NCI-H1417 (cell line): ENCODE data around the gene UBN1.

Source experiments
- DNase-seq, 3 experiments: peaks; one replicate each; lab custom pipeline; 2025; lab: John Stamatoyannopoulos, UW

The UBN1 gene

DNA sequence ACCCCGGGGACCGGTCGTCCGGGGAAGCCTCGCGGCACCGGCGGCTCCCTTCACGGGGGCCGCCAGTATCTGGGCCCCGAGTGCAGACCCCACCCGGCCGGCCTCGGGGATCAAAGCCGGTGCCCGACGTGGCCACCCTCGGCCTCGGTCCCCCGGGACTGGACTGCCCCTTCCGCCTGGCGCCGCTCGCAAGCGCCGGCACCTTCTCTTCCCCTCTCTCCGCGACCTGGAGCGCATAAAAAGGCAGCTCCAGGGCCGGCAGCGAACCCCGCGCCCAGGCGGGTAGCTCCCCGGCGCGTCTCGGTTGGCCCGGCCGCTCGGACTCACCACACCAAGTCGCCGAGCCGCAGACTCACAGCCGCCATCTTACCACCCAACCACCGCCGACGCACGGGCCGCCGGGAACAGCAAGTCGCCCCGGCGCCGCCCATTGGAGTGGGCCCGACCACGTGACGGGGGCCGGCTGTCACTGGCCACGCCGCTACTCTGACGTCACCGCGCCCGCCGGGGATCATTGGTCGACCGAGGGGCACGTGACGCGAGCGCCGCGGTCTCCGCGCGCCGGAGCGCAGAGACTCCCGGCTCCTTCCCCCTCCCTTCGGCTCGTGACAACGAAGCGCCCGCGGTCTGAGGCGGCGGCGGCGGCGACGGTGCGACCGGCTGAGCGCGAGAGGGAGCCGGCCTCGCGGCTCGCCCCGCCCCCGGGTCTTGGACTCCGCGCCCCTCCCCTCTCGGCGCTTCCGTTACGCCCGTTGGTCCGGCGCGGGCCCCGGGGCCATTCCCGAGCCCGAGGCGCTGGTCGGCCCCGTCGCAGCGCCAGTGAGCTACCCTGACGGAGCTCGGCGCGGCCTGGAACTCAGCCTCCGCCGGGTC is at the start of gene UBN1, which contains the start of gene GLYR1:
Gene UBN1 (plus strand): TSS at position 581 of the 873 bp plus-strand sequence. CDS start 5,437 bp downstream, outside the sequence.
Gene GLYR1 (minus strand): TSS at position 388 of the 873 bp plus-strand sequence. CDS start 23 bp downstream, at position 365.
- peak; percentile 94 to 97 (median 97) for DNase-seq

- no peak for DNase-seq
These were observed 49.5 kb upstream of the UBN1 start for GRCh38 chr16:4797805-4798252.

DNA sequence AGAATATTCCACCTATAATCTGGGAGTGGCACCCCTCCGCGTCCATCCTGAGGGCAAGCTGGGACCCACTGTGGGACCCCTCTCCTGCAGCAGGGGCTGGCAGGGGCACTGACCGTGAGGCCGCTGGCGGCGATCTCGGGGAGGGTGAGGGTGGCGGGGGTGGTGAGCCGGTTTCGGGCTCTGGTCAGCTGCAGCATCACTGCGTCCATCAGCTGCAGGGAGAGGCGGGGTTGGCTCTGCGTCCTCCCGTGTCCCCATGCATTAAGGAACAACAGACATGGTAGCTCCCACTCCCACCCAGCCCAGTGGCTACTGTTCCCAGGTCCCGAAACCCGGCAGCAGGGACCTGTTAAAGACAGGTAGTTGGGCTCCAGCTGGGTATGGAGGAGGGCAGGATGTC is 48.8 kb upstream of the UBN1 start:
- DNase-seq, result no peak

DNA sequence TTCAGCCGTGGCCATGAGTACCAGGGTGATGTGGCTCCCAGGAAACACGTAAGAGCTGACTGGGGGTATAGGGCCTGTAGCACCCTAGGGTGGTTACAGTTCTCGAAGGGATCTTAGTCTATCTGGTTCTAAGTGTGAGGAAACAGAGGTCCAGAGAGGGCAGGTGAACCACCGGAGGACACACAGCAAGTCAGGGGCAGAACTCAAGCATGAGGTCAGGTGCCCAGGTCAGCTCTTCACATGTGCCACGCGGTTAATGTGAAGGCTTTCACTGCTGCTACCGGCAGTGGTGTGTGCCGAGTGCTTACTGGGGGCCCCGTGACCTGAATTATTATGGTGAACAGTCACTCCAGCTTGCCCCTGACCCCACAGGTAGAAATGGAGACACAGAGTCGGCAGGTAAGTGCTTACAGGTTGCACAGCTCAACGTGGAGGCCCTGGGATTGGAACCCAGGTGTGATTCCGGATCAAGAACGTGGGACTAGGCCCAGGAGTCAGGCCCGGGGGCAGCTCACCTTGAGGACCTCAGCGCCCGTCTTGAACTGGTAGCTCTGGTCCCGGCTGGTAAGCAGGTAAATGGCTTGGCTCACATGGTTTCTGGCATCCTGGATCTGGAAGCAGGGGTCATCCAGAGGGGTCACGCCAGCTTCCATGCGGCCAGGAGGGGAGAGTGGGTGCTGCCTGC is 48.0 kb upstream of the UBN1 start:
- no peak for DNase-seq

DNA sequence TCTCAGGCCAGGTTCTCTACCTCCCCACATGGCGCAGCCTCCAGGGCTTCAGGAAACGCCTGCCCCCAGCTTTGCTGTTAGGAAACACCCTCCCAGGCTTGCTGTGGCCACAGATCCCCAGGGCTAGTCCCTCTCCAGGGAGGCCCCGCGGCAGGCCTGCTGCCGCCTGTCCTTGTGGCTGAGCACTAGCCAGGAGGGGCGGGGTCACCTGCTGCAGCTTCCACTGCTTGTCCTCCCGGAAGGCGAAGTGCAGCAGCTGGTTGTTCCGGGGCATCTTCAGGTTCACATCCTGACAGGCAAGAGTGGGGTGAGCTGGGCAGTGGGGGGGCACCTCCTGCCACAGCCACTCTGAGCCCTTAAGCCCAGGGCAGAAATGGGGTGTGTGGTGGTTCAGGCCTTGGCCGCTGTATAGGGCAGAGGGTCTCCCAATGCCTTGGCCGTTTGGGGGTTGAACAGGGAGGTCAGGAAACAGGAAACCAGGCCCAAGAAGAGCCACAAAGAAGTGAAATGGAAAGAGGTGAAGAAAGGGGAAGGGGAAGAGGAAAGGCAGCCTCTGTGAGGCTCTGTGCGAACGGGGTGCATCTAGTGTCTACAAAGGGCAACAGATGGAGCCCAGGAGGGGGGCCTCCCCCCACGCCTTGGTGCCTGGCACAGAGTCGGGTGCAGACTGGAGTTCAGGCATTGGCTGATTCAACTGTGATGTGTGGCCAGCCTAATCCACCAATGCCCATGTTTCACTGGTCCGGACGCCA is 46.8 kb upstream of the UBN1 start:
- DNase-seq, result peak in 2 of 3 experiments; percentile 9 to 16

- DNase-seq, result peak in 2 of 3 experiments; percentile 45 to 61
These were observed 46.0 kb upstream of the UBN1 start for GRCh38 chr16:4801051-4801961.

DNA sequence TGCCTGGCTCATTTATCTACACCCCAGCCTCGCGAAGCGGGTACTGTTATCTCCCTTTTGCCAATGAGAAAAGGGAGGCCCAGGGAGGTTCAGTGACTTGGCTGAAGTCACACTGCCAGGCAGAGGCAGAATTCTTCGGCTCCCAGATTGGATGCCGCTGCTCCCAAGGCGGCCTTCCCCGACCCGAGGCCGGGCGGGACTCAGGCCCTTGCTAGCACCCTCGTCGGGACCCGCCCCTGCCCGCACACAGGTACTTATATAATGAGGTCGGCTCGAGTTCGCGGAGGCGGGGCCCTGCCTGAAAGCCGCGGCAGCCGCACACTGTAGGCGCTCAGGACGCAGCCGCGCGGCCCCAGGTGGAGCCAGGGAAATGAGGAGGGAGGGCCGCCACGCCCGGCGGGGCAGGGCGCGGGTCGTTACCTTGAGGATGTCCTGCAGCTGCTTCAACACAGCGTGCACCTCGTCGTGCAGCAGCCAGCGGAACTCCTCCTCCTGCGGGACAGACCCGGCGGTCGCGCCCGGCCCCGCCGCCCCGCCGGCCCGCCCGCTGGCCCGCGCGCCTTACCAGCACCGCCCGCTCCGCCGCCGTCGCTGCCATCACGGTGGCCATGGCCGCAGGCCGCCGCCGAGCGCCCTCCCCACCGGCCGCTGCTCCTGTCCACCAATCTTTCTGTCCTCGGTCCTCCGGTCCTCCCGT is 45.2 kb upstream of the UBN1 start, which contains the start of gene ROGDI:
Gene ROGDI (minus strand): TSS at position 672 of the 697 bp plus-strand sequence. CDS start 62 bp downstream, at position 610.
- peak; percentile 77 to 88 (median 85) for DNase-seq

DNA sequence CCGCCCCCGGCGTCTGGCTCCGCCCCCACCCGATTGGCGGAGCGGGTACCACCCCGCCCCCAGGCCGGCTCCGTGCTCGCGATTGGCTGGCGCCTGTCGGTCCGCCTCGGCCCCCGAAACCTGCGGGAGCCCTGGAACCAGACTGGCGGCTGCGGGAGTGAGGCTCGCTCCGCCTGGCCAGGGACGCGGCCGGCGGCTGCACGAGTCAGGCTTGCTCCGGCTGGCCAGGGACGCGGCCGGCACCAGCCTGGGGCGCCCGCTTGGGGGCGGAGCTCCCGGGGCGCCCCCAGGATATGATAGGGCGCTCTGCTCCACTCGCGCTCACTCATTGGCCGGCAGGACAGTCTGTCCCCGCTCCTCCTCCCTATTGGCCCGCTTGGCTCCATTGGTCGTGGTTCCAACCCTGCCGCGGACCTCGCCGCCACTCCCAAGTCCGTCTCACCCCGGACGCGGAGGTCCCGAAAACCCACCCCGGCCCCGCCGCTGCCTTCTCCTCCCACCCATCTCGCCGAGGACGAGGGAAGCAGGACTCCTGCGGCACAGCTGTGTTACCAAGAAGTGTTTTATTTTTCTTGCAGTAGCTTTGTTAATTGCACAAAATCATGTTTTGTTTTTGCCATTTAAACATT is 44.5 kb upstream of the UBN1 start:
- peak; percentile 84 to 94 (median 93) for DNase-seq

- DNase-seq, result peak in 1 of 3 experiments; percentile 31
These were observed 43.9 kb upstream of the UBN1 start for GRCh38 chr16:4803401-4803844.

- no peak for DNase-seq
These were observed 43.2 kb upstream of the UBN1 start for GRCh38 chr16:4803898-4804762.

- no peak for DNase-seq
These were observed 42.0 kb upstream of the UBN1 start for GRCh38 chr16:4805231-4805630.

- DNase-seq, result no peak
These were observed 41.0 kb upstream of the UBN1 start for GRCh38 chr16:4806280-4806679.

- no peak for DNase-seq
These were observed 36.0 kb upstream of the UBN1 start for GRCh38 chr16:4811242-4811641.

DNA sequence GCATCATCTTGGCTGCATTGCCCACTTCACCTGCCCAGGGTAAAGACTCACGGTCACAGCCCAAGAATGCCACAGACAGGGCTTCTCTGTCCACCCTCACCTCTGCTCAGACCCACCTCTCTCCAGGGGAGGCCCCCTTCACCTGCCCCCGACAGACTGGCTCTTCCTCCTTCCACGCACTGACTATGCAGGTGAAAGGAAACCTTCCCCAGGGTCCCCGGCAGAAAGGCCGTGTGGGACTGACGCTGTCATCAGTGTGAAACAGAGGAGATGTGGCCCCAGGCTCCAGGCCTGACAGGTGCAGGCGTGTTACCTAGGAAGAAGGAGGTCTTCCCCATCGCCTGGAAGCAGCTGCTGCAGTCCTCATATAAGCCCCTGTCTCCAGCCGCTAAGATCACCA is 35.5 kb upstream of the UBN1 start:
- DNase-seq, result no peak

GRCh38 chr16:4813251-4814003 is 33.9 kb upstream of the UBN1 start:
- no peak for DNase-seq

- no peak for DNase-seq
These were observed 33.2 kb upstream of the UBN1 start for GRCh38 chr16:4814046-4814445.

DNA sequence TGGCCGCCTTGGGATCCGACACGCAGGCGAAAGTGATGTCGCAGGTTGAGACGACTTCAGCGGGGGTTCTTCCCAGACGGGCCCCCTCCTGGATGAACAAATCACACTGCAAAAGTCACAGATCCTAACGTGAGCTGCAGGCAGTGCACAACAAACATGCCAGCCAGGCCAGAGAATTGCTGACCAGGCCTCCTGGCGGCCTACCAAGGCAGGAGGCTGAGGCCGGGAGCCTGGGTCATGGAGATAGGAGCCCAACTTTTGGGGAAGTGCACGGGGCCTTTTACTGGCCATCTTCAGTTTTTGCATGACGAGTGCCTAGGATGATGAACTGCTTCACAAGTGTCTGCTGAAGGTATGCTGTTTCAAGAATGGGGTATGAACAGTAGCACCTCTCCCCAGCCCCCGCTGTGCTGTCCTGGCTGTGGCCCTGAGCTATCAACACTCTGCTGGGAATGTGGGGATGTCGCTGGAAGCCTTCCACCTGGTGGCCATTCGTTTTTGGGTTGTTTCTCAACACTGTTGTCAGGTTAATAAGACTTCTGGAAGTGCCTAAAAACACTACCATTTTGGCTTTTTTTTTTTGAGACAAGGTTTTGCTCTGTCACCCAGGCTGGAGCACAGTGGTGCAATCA is 32.6 kb upstream of the UBN1 start:
- DNase-seq, result no peak

DNA sequence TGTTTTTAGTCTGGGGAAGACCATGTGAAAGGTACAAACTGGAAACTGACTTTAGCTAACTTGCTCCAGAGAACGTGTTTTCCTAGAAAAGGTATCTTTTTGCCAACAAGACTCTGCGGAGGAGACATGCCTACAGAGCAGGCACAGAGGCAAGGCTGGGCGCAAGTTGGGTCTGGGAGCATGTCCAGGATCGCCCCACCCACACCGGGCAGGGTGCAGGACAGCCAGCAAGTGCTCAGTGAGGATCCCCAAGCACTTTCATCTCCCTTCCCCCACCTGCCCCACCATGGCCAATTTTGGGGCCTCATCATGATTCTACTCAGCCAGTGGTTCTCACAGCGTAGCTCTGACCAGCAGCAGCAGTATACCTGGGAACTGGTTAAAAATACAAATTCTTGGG is 26.6 kb upstream of the UBN1 start:
- DNase-seq, result no peak
